ENCODE measurements around the gene VPS13C.

The VPS13C gene

GRCh38 chr15:61888074-61888780 is 172.0 kb downstream of the VPS13C start:
- Histone ChIP-seq H3K9me3 (ENCODE audit: control insufficient read depth, insufficient read depth, low read length) (no peaks in the 10 kb centered on the region), H4K20me1 (ENCODE audit: control insufficient read depth, insufficient read depth, low read depth, low read length) (no peaks in the 10 kb centered on the region), H3K9me2 (replicated peaks; ENCODE audit: control insufficient read depth, low read length) (no peaks in the 10 kb centered on the region), H3F3A (ENCODE audit: control insufficient read depth, insufficient read depth) (no peaks in the 10 kb centered on the region), H3K27me3 (ENCODE audit: control insufficient read depth, low read length) (no peaks in the 10 kb centered on the region), H3K4me3 (ENCODE audit: low read length) (no peak overlapping the region), H3K79me2 (ENCODE audit: control insufficient read depth, low read length) (no peaks in the 10 kb centered on the region), H3K4me2 (ENCODE audit: low read length) (no peak overlapping the region), H3K4me1 (ENCODE audit: control insufficient read depth, low read length) (no peaks in the 10 kb centered on the region), H3K27ac (ENCODE audit: low read depth, low read length) (no peak overlapping the region), H3K36me3 (ENCODE audit: control insufficient read depth, low read length) (peaks cover 11% of the 10 kb centered on the region)
- TF ChIP-seq EZH2phosphoT487 (IDR thresholded peaks at IDR 0.05; ENCODE audit: borderline replicate concordance, low read length) = no peak
- no peak for TF ChIP-seq CTCF (IDR thresholded peaks at IDR 0.05; ENCODE audit: low read depth, low read length, poor library complexity, severe bottlenecking)

GRCh38 chr15:61880084-61880483 is 180.2 kb downstream of the VPS13C start:
- H3K27ac ChIP-seq (ENCODE audit: low read depth, low read length) = no peak overlapping the region
- H3K4me2 ChIP-seq (ENCODE audit: low read length) = no peak overlapping the region

GRCh38 chr15:61879219-61879618 is 181.0 kb downstream of the VPS13C start:
- Histone ChIP-seq H3K4me1 (ENCODE audit: control insufficient read depth, low read length) (no peaks in the 10 kb centered on the region), H3K79me2 (ENCODE audit: control insufficient read depth, low read length) (no peaks in the 10 kb centered on the region), H3F3A (ENCODE audit: control insufficient read depth, insufficient read depth) (no peaks in the 10 kb centered on the region), H3K4me3 (ENCODE audit: low read length) (no peak overlapping the region), H3K27me3 (ENCODE audit: control insufficient read depth, low read length) (no peaks in the 10 kb centered on the region), H4K20me1 (ENCODE audit: control insufficient read depth, insufficient read depth, low read depth, low read length) (no peaks in the 10 kb centered on the region), H3K9me2 (replicated peaks; ENCODE audit: control insufficient read depth, low read length) (no peaks in the 10 kb centered on the region), H3K9me3 (ENCODE audit: control insufficient read depth, insufficient read depth, low read length) (no peaks in the 10 kb centered on the region), H3K27ac (ENCODE audit: low read depth, low read length) (no peak overlapping the region), H3K36me3 (ENCODE audit: control insufficient read depth, low read length) (peaks cover 4% of the 10 kb centered on the region), H3K4me2 (ENCODE audit: low read length) (no peak overlapping the region)
- TF ChIP-seq CTCF (IDR thresholded peaks at IDR 0.05; ENCODE audit: low read depth, low read length, poor library complexity, severe bottlenecking) (no peak), EZH2phosphoT487 (IDR thresholded peaks at IDR 0.05; ENCODE audit: borderline replicate concordance, low read length) (no peak)

More at GRCh38 chr15:61880084-61880483, 180.2 kb downstream of the VPS13C start:
- no peak for TF ChIP-seq CTCF (IDR thresholded peaks at IDR 0.05; ENCODE audit: low read depth, low read length, poor library complexity, severe bottlenecking)
- TF ChIP-seq EZH2phosphoT487 (IDR thresholded peaks at IDR 0.05; ENCODE audit: borderline replicate concordance, low read length) = no peak
- Histone ChIP-seq H3K79me2 (ENCODE audit: control insufficient read depth, low read length) (no peaks in the 10 kb centered on the region), H3K36me3 (ENCODE audit: control insufficient read depth, low read length) (peaks cover 4% of the 10 kb centered on the region), H3K4me1 (ENCODE audit: control insufficient read depth, low read length) (no peaks in the 10 kb centered on the region), H3K4me3 (ENCODE audit: low read length) (no peak overlapping the region), H4K20me1 (ENCODE audit: control insufficient read depth, insufficient read depth, low read depth, low read length) (no peaks in the 10 kb centered on the region), H3F3A (ENCODE audit: control insufficient read depth, insufficient read depth) (no peaks in the 10 kb centered on the region), H3K9me3 (ENCODE audit: control insufficient read depth, insufficient read depth, low read length) (no peaks in the 10 kb centered on the region), H3K9me2 (replicated peaks; ENCODE audit: control insufficient read depth, low read length) (no peaks in the 10 kb centered on the region), H3K27me3 (ENCODE audit: control insufficient read depth, low read length) (no peaks in the 10 kb centered on the region)
